HCT116 (cell line): Measurements from ENCODE around the gene NCKAP5.

Source experiments
- CEBPB ChIP-seq: IDR thresholded peaks from 2 replicates; pipeline ENCODE4 v1.6.1; 2012; ENCODE audit warnings: low read depth
- CTCF ChIP-seq, 3 experiments: fragments of 200-600 bp in 1 of 3; sonication (generic) in 1 of 3; IDR thresholded peaks in 2 of 3; conservative IDR thresholded peaks in 1 of 3; 2 replicates each; pipeline ENCODE4 v1.5.1; 2012 to 2017; ENCODE audit warnings: low read depth in 2 of 3, low read length in 2 of 3, antibody characterized with exemption in 1 of 3, borderline replicate concordance in 1 of 3, control low read depth in 1 of 3, mild to moderate bottlenecking in 1 of 3, mixed read lengths in 1 of 3, mixed run types in 1 of 3, moderate library complexity in 1 of 3; ENCODE audit not compliant: insufficient read depth in 1 of 3
- POLR2A ChIP-seq: IDR thresholded peaks from 2 replicates; pipeline ENCODE4 v1.7.0; 2011; ENCODE audit warnings: borderline replicate concordance; ENCODE audit not compliant: insufficient read depth, insufficient read length; ENCODE audit errors: extremely low read depth
- SP1 ChIP-seq: IDR thresholded peaks from 2 replicates; pipeline ENCODE4 v1.6.1; 2012; ENCODE audit warnings: low read depth
- SRF ChIP-seq: IDR thresholded peaks from 2 replicates; pipeline ENCODE4 v1.6.1; 2012; ENCODE audit warnings: low read depth
- ZFX ChIP-seq: fragments of 450-650 bp; IDR thresholded peaks from 2 replicates; pipeline ENCODE4 v1.6.1; 2017
- TF ChIP-seq, protein P1 (sequence below): IDR thresholded peaks from 2 replicates; pipeline ENCODE4 v1.6.1; 2012

DNA sequence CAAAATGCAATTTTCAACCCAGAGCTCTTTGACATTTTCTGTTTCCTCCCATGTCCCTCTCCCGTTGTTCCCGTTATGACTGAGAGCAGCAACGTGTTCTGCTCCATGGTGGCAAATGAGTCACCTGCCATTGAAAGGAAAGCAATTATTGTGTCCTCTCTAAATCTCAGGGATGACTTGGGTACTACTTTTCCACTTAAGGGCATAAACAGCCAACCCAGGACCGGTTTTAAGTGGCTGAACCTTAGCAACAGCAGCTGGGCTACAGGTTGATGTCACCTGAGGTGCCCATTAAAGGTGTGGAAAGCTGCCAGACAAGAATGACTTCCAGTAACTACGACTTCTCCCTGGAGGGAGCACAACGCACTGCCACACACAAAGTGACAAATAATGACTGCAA, 236.8 kb downstream of the NCKAP5 start:
- TF ChIP-seq, protein P1, sequence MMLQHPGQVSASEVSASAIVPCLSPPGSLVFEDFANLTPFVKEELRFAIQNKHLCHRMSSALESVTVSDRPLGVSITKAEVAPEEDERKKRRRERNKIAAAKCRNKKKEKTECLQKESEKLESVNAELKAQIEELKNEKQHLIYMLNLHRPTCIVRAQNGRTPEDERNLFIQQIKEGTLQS, result no peak
- TF ChIP-seq SP1 (no peak), CEBPB (no peak), ZFX (no peak), POLR2A (no peak), CTCF (IDR thresholded peaks at IDR 0.05 in 2 of 3, conservative IDR thresholded peaks at IDR 0.05 in 1 of 3; ENCODE audit: borderline replicate concordance in 1 of 3, insufficient read depth in 1 of 3, low read depth in 2 of 3, low read length in 2 of 3) (no peak), SRF (no peak)
